COR-L47 (cell line): ENCODE measurements around the gene OBSCN.
"Not testable (repeated sequence)": the region's sequence is repeated elsewhere in the genome, so short reads cannot be mapped to it uniquely, and the experiment has no call there.

Source experiments
- DNase-seq: peaks from one replicate; lab custom pipeline; 2025; lab: John Stamatoyannopoulos, UW

OBSCN gene

GRCh38 chr1:228185641-228185965 lies 22.2 kb upstream of the OBSCN start:
- DNase-seq: no peak

GRCh38 chr1:228188249-228188648 lies 19.6 kb upstream of the OBSCN start:
- DNase-seq: not testable (repeated sequence)

GRCh38 chr1:228190182-228190581 lies 17.7 kb upstream of the OBSCN start:
- DNase-seq: no peak

- no peak for DNase-seq
Measured at GRCh38 chr1:228190778-228191177, 17.1 kb upstream of the OBSCN start.

GRCh38 chr1:228194436-228194835 lies 13.4 kb upstream of the OBSCN start:
- DNase-seq: no peak

- DNase-seq: no peak
Measured at GRCh38 chr1:228194921-228195812, 12.7 kb upstream of the OBSCN start.

- DNase-seq: no peak
Measured at GRCh38 chr1:228197555-228198147, 10.2 kb upstream of the OBSCN start.

GRCh38 chr1:228198977-228199590 lies 8.8 kb upstream of the OBSCN start:
- no peak for DNase-seq

GRCh38 chr1:228204958-228205357 lies 2.9 kb upstream of the OBSCN start:
- no peak for DNase-seq

- no peak for DNase-seq
Measured at GRCh38 chr1:228205526-228206436, 2.1 kb upstream of the OBSCN start.

- no peak for DNase-seq
Measured at GRCh38 chr1:228206582-228207351, 1.1 kb upstream of the OBSCN start.

GRCh38 chr1:228207381-228207810 lies 448 bp upstream of the OBSCN start:
- no peak for DNase-seq

GRCh38 chr1:228208831-228209551 lies 1.1 kb downstream of the OBSCN start:
- DNase-seq: no peak

- no peak for DNase-seq
Measured at GRCh38 chr1:228209657-228210056, 1.8 kb downstream of the OBSCN start.

- DNase-seq: no peak
Measured at GRCh38 chr1:228210076-228210651, 2.3 kb downstream of the OBSCN start.

GRCh38 chr1:228210712-228211530 lies 3.1 kb downstream of the OBSCN start:
- no peak for DNase-seq

GRCh38 chr1:228211531-228212414 lies 3.9 kb downstream of the OBSCN start:
- no peak for DNase-seq

GRCh38 chr1:228212415-228212965 lies 4.6 kb downstream of the OBSCN start:
- no peak for DNase-seq
